Tongue (tissue), 3 donors: ENCODE measurements around the gene PGPEP1. TPM values are rescaled to one million over a fixed set of nuclear protein-coding genes. Genes with fewer than 3 reads are reported as not detected.
A peak's percentile ranks its signal among the peaks of the same experiment; 100 is the strongest.

Source experiments
- DNase-seq: peaks from one replicate; pipeline ENCODE4 v3.0.0-alpha.2; 2015
- small RNA-seq: library from RNA; depleted of rRNA; stranded (forward); fragments of <200 nt; gene quantifications from one replicate; pipeline ENCODE3, GENCODE V24; 2014; ENCODE audit warnings: low replicate concordance
- total RNA-seq: library from RNA; depleted of rRNA; stranded (reverse); fragments of >200 nt; gene quantifications from one replicate; pipeline ENCODE4 v1.2.3, GENCODE V29; 2014

The PGPEP1 gene
- total RNA-seq, 1 donor from 2014 or later, result 12.7 TPM

GRCh38 chr19:18418029-18418482 is 77.7 kb downstream of the PGPEP1 start:
- no peak for DNase-seq

- DNase-seq, result no peak
Measured at GRCh38 chr19:18418483-18419194, 78.2 kb downstream of the PGPEP1 start.

GRCh38 chr19:18419195-18419698 is 78.8 kb downstream of the PGPEP1 start, which contains the start of gene SSBP4:
Gene SSBP4, plus strand, starts transcription at chr19:18419398. Its CDS starts 251 bp downstream, at chr19:18419649.
- peak; percentile 92 for DNase-seq

Small RNA genes lying within 50 kb of the gene (small RNA-seq; reads per million reads assigned to genes)
- gene MIR3189 (not detected), gene RN7SL513P (not detected)

Other genes starting within 250 kb of the PGPEP1 start
- 4.9 TPM for gene MAST3, start 242.8 kb upstream of the PGPEP1 start, total RNA-seq
- gene PIK3R2, start 187.4 kb upstream of the PGPEP1 start, total RNA-seq, result 34.5 TPM
- gene IFI30, start 166.8 kb upstream of the PGPEP1 start, total RNA-seq, result 0.21 TPM
- 6.5 TPM for gene MPV17L2, start 147.4 kb upstream of the PGPEP1 start, total RNA-seq
- 2.1 TPM for gene RAB3A, start 136.6 kb upstream of the PGPEP1 start, total RNA-seq
- gene PDE4C, start 114.2 kb upstream of the PGPEP1 start, total RNA-seq, result 5.7 TPM
- 0.62 TPM for gene IQCN, start 66.1 kb upstream of the PGPEP1 start, total RNA-seq
- 276 TPM for gene JUND, start 59.0 kb upstream of the PGPEP1 start, total RNA-seq
- gene LSM4, start 17.5 kb upstream of the PGPEP1 start, total RNA-seq, result 143 TPM
- gene GDF15, start 45.6 kb downstream of the PGPEP1 start, total RNA-seq, result 0.51 TPM
- 1.8 TPM for gene LRRC25, start 57.0 kb downstream of the PGPEP1 start, total RNA-seq
- gene SSBP4, start 78.8 kb downstream of the PGPEP1 start, total RNA-seq, result 50.1 TPM
- 49.3 TPM for gene ISYNA1, start 97.5 kb downstream of the PGPEP1 start, total RNA-seq
- 21.7 TPM for gene ELL, start 181.5 kb downstream of the PGPEP1 start, total RNA-seq
- gene FKBP8, start 203.0 kb downstream of the PGPEP1 start, total RNA-seq, result 115 TPM
- 40.7 TPM for gene KXD1, start 217.3 kb downstream of the PGPEP1 start, total RNA-seq
- gene UBA52, start 231.3 kb downstream of the PGPEP1 start, total RNA-seq, result 385 TPM
- 57.6 TPM for gene REX1BD, start 248.2 kb downstream of the PGPEP1 start, total RNA-seq